GM19035 (cell line): Measurements from ENCODE around the gene SH3RF3.

ENCODE experiments used
- ATAC-seq: cut with Tn5 transposase; IDR thresholded peaks from one replicate; pipeline ENCODE4 v1.9.1; 2021; ENCODE audit not compliant: unreplicated experiment

SH3RF3 gene

GRCh38 chr2:109138449-109138848 lies 9.4 kb downstream of the SH3RF3 start:
- ATAC-seq = no peak

GRCh38 chr2:109139002-109139401 lies 10.0 kb downstream of the SH3RF3 start:
- ATAC-seq = no peak

- ATAC-seq = no peak
These were observed 10.9 kb downstream of the SH3RF3 start for GRCh38 chr2:109139865-109140396.

- no peak for ATAC-seq
These were observed 12.1 kb downstream of the SH3RF3 start for GRCh38 chr2:109141006-109141600.

- no peak for ATAC-seq
These were observed 12.8 kb downstream of the SH3RF3 start for GRCh38 chr2:109141727-109142283.

- ATAC-seq = no peak
These were observed 13.6 kb downstream of the SH3RF3 start for GRCh38 chr2:109142416-109143210.

- ATAC-seq = peak; percentile 80
These were observed 14.5 kb downstream of the SH3RF3 start for GRCh38 chr2:109143214-109144187.

GRCh38 chr2:109144271-109144670 lies 15.3 kb downstream of the SH3RF3 start:
- ATAC-seq = no peak

- ATAC-seq = no peak
These were observed 15.7 kb downstream of the SH3RF3 start for GRCh38 chr2:109144721-109145120.

- no peak for ATAC-seq
These were observed 16.3 kb downstream of the SH3RF3 start for GRCh38 chr2:109145286-109145685.

GRCh38 chr2:109147405-109147804 lies 18.4 kb downstream of the SH3RF3 start:
- ATAC-seq = no peak

GRCh38 chr2:109148117-109148746 lies 19.2 kb downstream of the SH3RF3 start:
- ATAC-seq = no peak

- no peak for ATAC-seq
These were observed 20.1 kb downstream of the SH3RF3 start for GRCh38 chr2:109148991-109149645.

- ATAC-seq = no peak
These were observed 21.6 kb downstream of the SH3RF3 start for GRCh38 chr2:109150559-109150958.

- ATAC-seq = no peak
These were observed 22.5 kb downstream of the SH3RF3 start for GRCh38 chr2:109151519-109151918.

GRCh38 chr2:109153005-109153784 lies 24.2 kb downstream of the SH3RF3 start:
- no peak for ATAC-seq

GRCh38 chr2:109153807-109154206 lies 24.8 kb downstream of the SH3RF3 start:
- ATAC-seq = no peak

- ATAC-seq = no peak
These were observed 25.2 kb downstream of the SH3RF3 start for GRCh38 chr2:109154226-109154625.
